Stomach (tissue), 9 donors: ENCODE data around the gene SH3BGR. TPM values are rescaled to one million over a fixed set of nuclear protein-coding genes. Genes with fewer than 3 reads are reported as not detected.

Experiments used
- DNase-seq, 2 donors: peaks; one replicate each; pipeline versions ENCODE4 v3.0.0 to v3.0.0-alpha.2; 2013 to 2019
- H3K27ac ChIP-seq, 5 donors: fragments of 200-600 bp in 4 of 5; sonication (generic) in 4 of 5; one replicate each; pipeline ENCODE4 v1.5.1; 2013 to 2019; ENCODE audit warnings: mild to moderate bottlenecking in 1 of 5, moderate library complexity in 1 of 5
- H3K27me3 ChIP-seq, 3 donors: fragments of 200-600 bp; sonication (generic); one replicate each; pipeline ENCODE4 v1.5.1; 2017 to 2019; ENCODE audit warnings: mixed run types in 1 of 3
- H3K36me3 ChIP-seq, 4 donors: fragments of 200-600 bp; sonication (generic); 1 replicate in 3 of 4; 2 replicates in 1 of 4; pipeline ENCODE4 v1.5.1; 2016 to 2019
- H3K4me1 ChIP-seq, 4 donors: fragments of 200-600 bp; sonication (generic); one replicate each; pipeline ENCODE4 v1.5.1; 2016 to 2019
- H3K4me3 ChIP-seq, 4 donors: fragments of 200-600 bp; sonication (generic) in 3 of 4; one replicate each; pipeline ENCODE4 v1.5.1; 2016 to 2019; ENCODE audit warnings: mild to moderate bottlenecking in 1 of 4
- H3K9me3 ChIP-seq, 4 donors: fragments of 200-600 bp; sonication (generic); one replicate each; pipeline ENCODE4 v1.5.1; 2016 to 2019
- EP300 ChIP-seq: sonication (generic); formaldehyde crosslinking; IDR thresholded peaks from one replicate; pipeline ENCODE4 v1.6.1; 2017; ENCODE audit warnings: antibody characterized with exemption
- POLR2A ChIP-seq, 4 donors: fragments of 450-650 bp; IDR thresholded peaks; one replicate each; pipeline ENCODE4 v1.6.1; 2016; ENCODE audit warnings: antibody characterized with exemption in 4 of 4, control low read depth in 2 of 4, mild to moderate bottlenecking in 1 of 4, moderate library complexity in 1 of 4
- POLR2AphosphoS5 ChIP-seq, 3 donors: sonication (generic); formaldehyde crosslinking; IDR thresholded peaks; one replicate each; pipeline ENCODE4 v1.6.1; 2016; ENCODE audit warnings: antibody characterized with exemption in 3 of 3
- whole genome bisulfite sequencing, 5 donors: extraction: QIAGEN DNeasy Blood & Tissue Kit in 3 of 5; methylation state at CpG; one replicate each; pipeline versions ENCODE4 v1.1.5 to v1.1.7; 2013 to 2018; 5-methylcytosine and 5-hydroxymethylcytosine counted together
- intact Hi-C: fragments of 100-400 bp; cut with DNase I; formaldehyde crosslinking; loops from one replicate; pipeline ENCODE4 v1.15.1; 2023; ENCODE audit warnings: low total_unique reads
- polyA plus RNA-seq, 3 donors: library from polyadenylated mRNA; stranded (reverse); fragments of 200-250 nt; gene quantifications; one replicate each; pipeline ENCODE4 v1.2.3, GENCODE V29; 2013
- total RNA-seq, 5 donors: library from RNA; depleted of rRNA; stranded (reverse); fragments of >200 nt; gene quantifications; one replicate each; pipeline versions ENCODE4 v1.1.0 to v1.2.3, GENCODE V29; 2014 to 2016
- TF ChIP-seq, protein P1 (sequence below), 7 experiments: fragments of 450-650 bp in 4 of 7; fragments of 200-600 bp in 3 of 7; sonication (generic) in 3 of 7; IDR thresholded peaks; one replicate each; pipeline ENCODE4 v1.5.1; 2016 to 2019; ENCODE audit warnings: antibody characterized with exemption in 7 of 7, control low read depth in 2 of 7, mild to moderate bottlenecking in 1 of 7
- donor health status: healthy with polysubstance abuse.
- donor health status: Bipolar disorder and iron deficiency.
- donor health status: healthy.

SH3BGR gene
- total and polyA plus RNA-seq, 8 donors, result 0.87 to 295 (median 7.9) TPM; not detected in 1

DNA sequence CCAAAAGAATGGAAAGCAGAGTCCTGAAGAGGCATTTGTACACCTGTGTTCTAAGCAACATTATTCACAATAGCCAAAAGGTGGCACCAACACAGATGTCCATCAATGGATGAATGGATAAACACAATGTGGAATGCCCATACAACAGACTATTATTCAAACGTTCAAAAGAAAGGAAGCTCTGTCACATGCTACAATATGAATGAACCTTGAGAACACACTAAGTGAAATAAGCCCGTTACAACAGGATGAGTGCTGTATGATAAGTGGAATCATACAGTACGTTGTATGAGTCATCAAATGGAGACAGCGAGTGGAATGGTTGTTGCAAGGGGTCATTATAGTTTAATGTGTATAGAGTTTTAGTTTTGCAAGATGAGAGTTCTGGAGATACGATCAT is 80.1 kb downstream of the SH3BGR start:
- WGBS, 5 donors, result 59 to 64% (median 62%) methylated on average over 4 to 5 of the region's 5 CpGs
- Histone ChIP-seq H3K4me1 (peaks cover 11 to 21% (median 19%) of the 10 kb centered on the region in 4 donors), H3K4me3 (no peak overlapping the region), H3K9me3 (no peaks in the 10 kb centered on the region), H3K27me3 (no peaks in the 10 kb centered on the region), H3K36me3 (no peaks in the 10 kb centered on the region), H3K27ac (no peak overlapping the region)
- TF ChIP-seq, protein P1, sequence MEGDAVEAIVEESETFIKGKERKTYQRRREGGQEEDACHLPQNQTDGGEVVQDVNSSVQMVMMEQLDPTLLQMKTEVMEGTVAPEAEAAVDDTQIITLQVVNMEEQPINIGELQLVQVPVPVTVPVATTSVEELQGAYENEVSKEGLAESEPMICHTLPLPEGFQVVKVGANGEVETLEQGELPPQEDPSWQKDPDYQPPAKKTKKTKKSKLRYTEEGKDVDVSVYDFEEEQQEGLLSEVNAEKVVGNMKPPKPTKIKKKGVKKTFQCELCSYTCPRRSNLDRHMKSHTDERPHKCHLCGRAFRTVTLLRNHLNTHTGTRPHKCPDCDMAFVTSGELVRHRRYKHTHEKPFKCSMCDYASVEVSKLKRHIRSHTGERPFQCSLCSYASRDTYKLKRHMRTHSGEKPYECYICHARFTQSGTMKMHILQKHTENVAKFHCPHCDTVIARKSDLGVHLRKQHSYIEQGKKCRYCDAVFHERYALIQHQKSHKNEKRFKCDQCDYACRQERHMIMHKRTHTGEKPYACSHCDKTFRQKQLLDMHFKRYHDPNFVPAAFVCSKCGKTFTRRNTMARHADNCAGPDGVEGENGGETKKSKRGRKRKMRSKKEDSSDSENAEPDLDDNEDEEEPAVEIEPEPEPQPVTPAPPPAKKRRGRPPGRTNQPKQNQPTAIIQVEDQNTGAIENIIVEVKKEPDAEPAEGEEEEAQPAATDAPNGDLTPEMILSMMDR (IDR thresholded peaks at IDR 0.05), result no peak
- TF ChIP-seq POLR2AphosphoS5 (IDR thresholded peaks at IDR 0.05), result no peak
- TF ChIP-seq EP300, result no peak
- TF ChIP-seq POLR2A (IDR thresholded peaks at IDR 0.05), result no peak
- intact Hi-C loops, result no loop called here
- DNase-seq, result no peak

DNA sequence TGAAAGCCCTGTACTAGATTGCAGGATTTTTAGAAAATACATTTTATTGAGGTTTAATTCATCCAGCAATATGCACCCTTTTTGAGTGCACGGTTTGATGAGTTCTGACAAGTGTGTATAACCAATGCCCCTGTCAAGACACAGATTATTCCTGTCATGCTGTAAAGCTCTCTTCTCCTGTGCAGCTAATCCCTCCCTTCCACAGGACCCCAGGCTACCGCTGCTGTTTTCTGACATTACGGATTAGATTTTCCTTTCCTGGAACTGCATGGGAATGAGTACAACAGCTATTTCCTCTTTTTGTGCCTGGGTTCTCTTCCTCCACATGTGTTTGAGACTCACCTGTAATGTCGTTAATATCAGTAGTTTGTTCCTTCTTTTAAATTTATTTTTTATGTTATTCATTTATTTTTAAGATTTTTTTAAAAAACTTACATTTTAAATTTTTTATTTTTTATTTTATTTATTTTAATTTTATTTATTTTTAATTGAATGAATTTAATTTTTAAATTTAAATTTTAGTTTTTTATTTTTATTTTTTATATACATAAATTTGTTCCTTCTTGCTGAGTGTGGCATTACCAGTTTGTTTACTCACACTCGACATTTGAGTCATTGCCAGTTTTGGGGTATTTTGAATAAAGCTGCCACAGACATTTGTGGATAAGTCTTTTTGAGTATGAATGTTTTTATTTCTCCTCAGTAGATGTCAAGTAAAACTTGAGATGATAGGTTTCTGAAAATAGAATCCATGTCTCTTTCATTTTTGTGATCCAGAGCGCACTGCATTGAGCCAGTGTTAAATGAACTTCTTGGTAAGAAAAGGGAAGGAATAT is 82.0 kb downstream of the SH3BGR start:
- H3K27ac ChIP-seq, result no peak overlapping the region
- intact Hi-C loops, result no loop called here
- no peak overlapping the region for H3K4me3 ChIP-seq
- no peak for DNase-seq
- peaks cover 0 to 3% (median under 1%) of the 10 kb centered on the region in 4 donors for H3K4me1 ChIP-seq
- no peaks in the 10 kb centered on the region for H3K9me3 ChIP-seq
- H3K27me3 ChIP-seq, result no peaks in the 10 kb centered on the region
- no peaks in the 10 kb centered on the region for H3K36me3 ChIP-seq
- 58 to 75% (median 70%) methylated on average over 6 of the region's 6 CpGs for WGBS, 5 donors
- TF ChIP-seq, protein P1 (IDR thresholded peaks at IDR 0.05), result no peak
- TF ChIP-seq EP300 (no peak), POLR2AphosphoS5 (IDR thresholded peaks at IDR 0.05) (no peak), POLR2A (IDR thresholded peaks at IDR 0.05) (no peak)

DNA sequence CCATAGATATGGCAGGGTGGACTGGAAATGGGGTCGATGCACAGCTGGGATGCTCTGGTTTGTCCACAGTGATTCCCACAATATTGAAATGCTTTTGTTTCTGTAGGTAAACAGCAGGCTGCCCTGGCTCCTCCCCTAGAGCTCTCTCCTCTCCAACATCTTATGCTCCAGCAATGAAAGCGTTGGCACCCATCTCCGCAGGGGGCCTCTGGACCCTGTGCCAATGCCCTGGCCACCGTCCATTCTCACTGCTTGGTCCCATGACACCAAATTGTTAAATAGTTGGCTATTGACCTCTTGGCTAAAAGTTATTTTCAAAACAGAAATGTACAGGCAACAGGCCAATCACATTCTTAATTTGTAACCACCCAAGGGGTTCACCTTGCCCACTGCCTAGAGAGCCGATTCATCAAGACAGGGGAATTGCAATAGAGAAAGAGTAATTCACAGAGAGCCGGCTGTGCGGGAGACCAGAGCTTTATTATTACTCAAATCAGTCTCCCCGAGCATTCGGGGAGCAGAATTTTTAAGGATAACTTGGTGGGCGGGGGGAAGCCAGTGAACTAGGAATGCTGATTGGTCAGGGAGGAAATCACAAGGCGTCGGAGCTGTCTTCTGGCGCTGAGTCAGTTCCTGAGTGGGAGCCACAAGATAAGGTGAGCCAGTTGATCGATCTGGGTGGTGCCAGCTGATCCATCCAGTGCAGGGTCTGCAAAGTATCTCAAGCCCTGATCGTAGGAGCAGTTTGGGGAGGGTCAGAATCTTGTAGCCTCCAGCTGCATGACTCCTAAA is 84.1 kb downstream of the SH3BGR start:
- TF ChIP-seq EP300 (no peak), POLR2AphosphoS5 (IDR thresholded peaks at IDR 0.05) (no peak)
- Histone ChIP-seq H3K9me3 (no peaks in the 10 kb centered on the region), H3K4me3 (no peak overlapping the region), H3K27ac (no peak overlapping the region), H3K4me1 (no peaks in the 10 kb centered on the region), H3K36me3 (no peaks in the 10 kb centered on the region), H3K27me3 (no peaks in the 10 kb centered on the region)
- WGBS, 5 donors, result 81 to 89% (median 88%) methylated on average over 15 of the region's 15 CpGs
- intact Hi-C loops, result no loop called here
- no peak for DNase-seq

DNA sequence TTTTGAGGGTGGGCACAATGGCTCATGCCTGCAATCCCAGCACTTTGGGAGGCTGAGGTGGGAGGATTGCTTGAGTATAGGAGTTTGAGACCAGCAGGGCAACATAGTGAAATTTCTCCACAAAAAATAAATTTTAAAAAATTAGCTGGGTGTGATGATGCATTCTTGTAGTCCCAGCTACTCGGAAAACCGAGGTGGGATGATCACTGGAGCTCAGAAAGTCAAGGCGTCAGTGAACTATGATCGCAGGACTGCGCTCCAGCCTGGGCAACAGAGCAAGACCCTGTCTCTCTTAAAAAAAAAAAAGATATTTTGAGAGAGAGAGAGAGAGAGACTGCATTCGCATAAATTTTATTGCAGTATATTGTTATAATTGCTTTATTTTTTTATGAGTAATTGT is 85.1 kb downstream of the SH3BGR start:
- 91 to 96% (median 93%) methylated on average over 6 of the region's 6 CpGs for WGBS, 5 donors
- intact Hi-C loops, result no loop called here
- TF ChIP-seq POLR2AphosphoS5 (IDR thresholded peaks at IDR 0.05) (no peak), POLR2A (IDR thresholded peaks at IDR 0.05) (no peak), EP300 (no peak)
- TF ChIP-seq, protein P1 (IDR thresholded peaks at IDR 0.05), result no peak
- Histone ChIP-seq H3K27ac (no peak overlapping the region), H3K4me3 (no peak overlapping the region), H3K9me3 (no peaks in the 10 kb centered on the region), H3K36me3 (no peaks in the 10 kb centered on the region), H3K27me3 (no peaks in the 10 kb centered on the region), H3K4me1 (no peaks in the 10 kb centered on the region)
- DNase-seq, result no peak
